GM12891 (cell line): Measurements from ENCODE around the gene RADIL.

Experiments
- POLR2A ChIP-seq: IDR thresholded peaks from 2 replicates; pipeline ENCODE4 v1.6.1; 2011; ENCODE audit warnings: low read depth, low read length, control low read depth
- POLR2AphosphoS5 ChIP-seq: IDR thresholded peaks from 2 replicates; pipeline ENCODE4 v1.6.1; 2011; ENCODE audit warnings: low read depth, low read length, control low read depth
- SPI1 ChIP-seq: IDR thresholded peaks from 2 replicates; pipeline ENCODE4 v1.6.1; 2011; ENCODE audit warnings: low read depth, low read length, control low read depth
- TAF1 ChIP-seq: IDR thresholded peaks from 2 replicates; pipeline ENCODE4 v1.6.1; 2011; ENCODE audit warnings: low read depth, low read length, control low read depth

DNA sequence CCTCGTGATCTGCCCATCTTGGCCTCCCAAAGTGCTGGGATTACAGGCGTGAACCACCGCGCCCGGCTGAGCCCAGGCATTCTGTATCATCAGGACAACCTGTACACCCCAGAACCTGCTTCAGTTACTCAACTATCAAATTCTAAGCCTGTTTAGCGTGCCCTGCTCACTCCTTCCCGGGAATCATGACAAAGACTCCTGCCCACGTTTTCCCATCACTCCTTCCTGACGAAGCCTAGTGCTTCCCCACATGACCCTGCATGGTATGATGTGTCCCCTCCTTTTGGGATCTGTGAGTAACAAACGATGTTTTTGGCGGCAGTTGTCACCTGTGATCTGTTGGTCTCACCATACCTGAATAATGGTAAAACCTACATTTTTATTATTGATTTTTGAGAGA lies 12.2 kb upstream of the RADIL start:
- TF ChIP-seq POLR2A (no peak), POLR2AphosphoS5 (no peak), TAF1 (no peak), SPI1 (no peak)
